Lower leg skin (tissue), 4 donors: ENCODE measurements around the gene KREMEN1. TPM values are rescaled to one million over a fixed set of nuclear protein-coding genes. Genes with fewer than 3 reads are reported as not detected.

Experiments used
- DNase-seq, 2 donors: peaks; one replicate each; pipeline ENCODE4 v3.0.0-alpha.2; 2019; ENCODE audit warnings: low spot score in 2 of 2
- H3K4me3 ChIP-seq: fragments of 200-600 bp; sonication (generic); 2 replicates; pipeline ENCODE4 v1.5.1; 2017; ENCODE audit warnings: mild to moderate bottlenecking, low read depth; ENCODE audit not compliant: poor library complexity, severe bottlenecking
- CTCF ChIP-seq, 3 donors: fragments of 450-650 bp; IDR thresholded peaks; one replicate each; pipeline ENCODE4 v1.5.1; 2016; ENCODE audit warnings: antibody characterized with exemption in 3 of 3, mild to moderate bottlenecking in 3 of 3, moderate library complexity in 2 of 3
- POLR2A ChIP-seq, 2 donors: fragments of 450-650 bp; IDR thresholded peaks; one replicate each; pipeline ENCODE4 v1.6.1; 2016 to 2017; ENCODE audit warnings: antibody characterized with exemption in 2 of 2, mild to moderate bottlenecking in 1 of 2, moderate library complexity in 1 of 2
- WGBS, 2 donors: methylation state at CpG; one replicate each; pipeline ENCODE4 v1.1.5; 2018; 5-methylcytosine and 5-hydroxymethylcytosine counted together
- intact Hi-C: fragments of 100-400 bp; cut with DNase I; formaldehyde crosslinking; loops from one replicate; pipeline ENCODE4 v1.15.0; 2023; ENCODE audit warnings: low total_unique reads
- total RNA-seq, 4 donors: library from RNA; depleted of rRNA; stranded (reverse); fragments of >200 nt; gene quantifications; one replicate each; pipeline ENCODE4 v1.1.0, GENCODE V29; 2016

Gene KREMEN1
- total RNA-seq, 4 donors from 2014 or later, result 28.8 to 52.0 (median 48.0) TPM

- 81 to 89% methylated on average over 5 of the region's 5 CpGs for WGBS, 2 donors
- no peak for TF ChIP-seq CTCF (IDR thresholded peaks at IDR 0.05)
- no peak for TF ChIP-seq POLR2A (IDR thresholded peaks at IDR 0.05)
- DNase-seq, result no peak
- intact Hi-C loops, result loop anchor here (10.0 kb wide), 1 partner anchor 314 kb away; no protein-coding TSS in a partner anchor
- H3K4me3 ChIP-seq, result no peak overlapping the region
Measured at GRCh38 chr22:29158546-29158945, 85.7 kb downstream of the KREMEN1 start.

- DNase-seq, result no peak
Measured at GRCh38 chr22:29163808-29164207, 91.0 kb downstream of the KREMEN1 start.

GRCh38 chr22:29165321-29166060 is 92.7 kb downstream of the KREMEN1 start:
- intact Hi-C loops, result no loop called here
- 73% methylated on average over 11 of the region's 11 CpGs for WGBS, 2 donors

More at GRCh38 chr22:29163808-29164207, 91.0 kb downstream of the KREMEN1 start:
- no peak overlapping the region for H3K4me3 ChIP-seq
- intact Hi-C loops, result no loop called here
- WGBS, 2 donors, result 87 to 91% methylated on average over 13 of the region's 13 CpGs
- TF ChIP-seq CTCF (IDR thresholded peaks at IDR 0.05) (no peak), POLR2A (IDR thresholded peaks at IDR 0.05) (no peak)

GRCh38 chr22:29166180-29166579 is 93.3 kb downstream of the KREMEN1 start:
- intact Hi-C loops, result no loop called here
- TF ChIP-seq CTCF (IDR thresholded peaks at IDR 0.05), result no peak
- TF ChIP-seq POLR2A (IDR thresholded peaks at IDR 0.05), result no peak
- WGBS, 2 donors, result 81 to 87% methylated on average over 6 of the region's 6 CpGs
- no peak for DNase-seq
- no peak overlapping the region for H3K4me3 ChIP-seq

More at GRCh38 chr22:29165321-29166060, 92.7 kb downstream of the KREMEN1 start:
- H3K4me3 ChIP-seq, result no peak overlapping the region
- TF ChIP-seq POLR2A (IDR thresholded peaks at IDR 0.05), result no peak
- TF ChIP-seq CTCF (IDR thresholded peaks at IDR 0.05), result no peak
- no peak for DNase-seq

- TF ChIP-seq POLR2A (IDR thresholded peaks at IDR 0.05), result no peak
- no peak for TF ChIP-seq CTCF (IDR thresholded peaks at IDR 0.05)
- H3K4me3 ChIP-seq, result no peak overlapping the region
- no peak for DNase-seq
- intact Hi-C loops, result no loop called here
- WGBS, 2 donors, result 79 to 87% methylated on average over 22 of the region's 22 CpGs
Measured at GRCh38 chr22:29167032-29167911, 94.4 kb downstream of the KREMEN1 start.
